GM12878 (cell line): ENCODE measurements around the gene CXADR. TPM values are rescaled to one million over a fixed set of nuclear protein-coding genes. Genes with fewer than 3 reads are reported as not detected.

Experiments
- ESRRA ChIP-seq: IDR thresholded peaks from 2 replicates; pipeline ENCODE4 v1.6.1; 2012; ENCODE audit warnings: mild to moderate bottlenecking, low read length, improper control_type of control experiment
- HDGF ChIP-seq: fragments of 450-650 bp; IDR thresholded peaks from 2 replicates; pipeline ENCODE4 v1.6.1; 2016; ENCODE audit warnings: antibody characterized with exemption
- KAT2A ChIP-seq: conservative IDR thresholded peaks from 2 replicates; pipeline ENCODE4 v1.6.1; 2011; ENCODE audit warnings: low read depth, low read length; ENCODE audit not compliant: control insufficient read depth
- KLF5 ChIP-seq: fragments of 450-650 bp; IDR thresholded peaks from 2 replicates; pipeline ENCODE4 v1.6.1; 2014; ENCODE audit warnings: mild to moderate bottlenecking; ENCODE audit not compliant: partially characterized antibody
- LARP7 ChIP-seq: fragments of 450-650 bp; IDR thresholded peaks from 2 replicates; pipeline ENCODE4 v1.6.1; 2017; ENCODE audit warnings: mild to moderate bottlenecking
- NR2C2 ChIP-seq: IDR thresholded peaks from 2 replicates; pipeline ENCODE4 v1.6.1; 2011; ENCODE audit warnings: borderline replicate concordance, low read depth; ENCODE audit not compliant: control insufficient read depth, insufficient read length
- PKNOX1 ChIP-seq: fragments of 450-650 bp; IDR thresholded peaks from 2 replicates; pipeline ENCODE4 v1.6.1; 2016; ENCODE audit warnings: mild to moderate bottlenecking
- RELB ChIP-seq: fragments of 450-650 bp; IDR thresholded peaks from 2 replicates; pipeline ENCODE4 v1.6.1; 2017; ENCODE audit warnings: low read depth, mild to moderate bottlenecking, moderate library complexity
- SMARCA5 ChIP-seq: fragments of 450-650 bp; IDR thresholded peaks from 2 replicates; pipeline ENCODE4 v1.6.1; 2017; ENCODE audit warnings: mild to moderate bottlenecking
- TAF1 ChIP-seq: IDR thresholded peaks from 2 replicates; pipeline ENCODE4 v1.6.1; 2011; ENCODE audit warnings: mild to moderate bottlenecking, low read depth, low read length, borderline replicate concordance
- ZBTB4 ChIP-seq: fragments of 450-650 bp; formaldehyde crosslinking; IDR thresholded peaks from 2 replicates; pipeline ENCODE4 v1.4.0; 2022; ENCODE audit warnings: mild to moderate bottlenecking, moderate library complexity
- polyA plus RNA-seq, 11 experiments: library from polyadenylated mRNA; depleted of rRNA in 4 of 11; unstranded in 6 of 11; stranded (reverse) in 5 of 11; fragments of >200 nt; fragmentation: Nextera tagmentation in 4 of 11; fragmentation: Illumina TruSeq in 1 of 11; extraction: Ambion mirVana in 4 of 11; extraction: Trizol in 1 of 11; gene quantifications; 1 replicate in 1 of 11; 2 replicates in 10 of 11; pipeline versions ENCODE4 v1.2.1 to v1.2.3, GENCODE V29; 2011 to 2016; ENCODE audit warnings: inconsistent platforms in 2 of 11, missing spikeins in 2 of 11, low read depth in 1 of 11
- total RNA-seq, 4 experiments: library from RNA; depleted of rRNA in 3 of 4; stranded (reverse); fragments of >200 nt in 3 of 4; fragmentation: Illumina TruSeq in 1 of 4; extraction: Trizol in 1 of 4; gene quantifications; 2 replicates each; pipeline versions ENCODE4 v1.2.1 to v1.2.3, GENCODE V29; 2013 to 2021

The CXADR gene
- total and polyA plus RNA-seq, 10 of the 15 experiments (the other 5 are each of a cell fraction or from before 2014, with no cell fraction given) = 0.01 to 0.64 (median 0.13) TPM

- no peak for TF ChIP-seq RELB
- TF ChIP-seq ZBTB4 = no peak
- TF ChIP-seq LARP7 = no peak
- TF ChIP-seq SMARCA5 = no peak
- TF ChIP-seq HDGF = no peak
- TF ChIP-seq TAF1 = no peak
- no peak for TF ChIP-seq PKNOX1
- TF ChIP-seq ESRRA = no peak
- no peak for TF ChIP-seq KAT2A
- TF ChIP-seq NR2C2 = no peak
- no peak for TF ChIP-seq KLF5
These were observed 20.3 kb upstream of the CXADR start (continued) for GRCh38 chr21:17492415-17493168.
